Muscle layer of colon (tissue), 2 donors: Measurements from ENCODE around the gene SRP72.
A peak's percentile ranks its signal among the peaks of the same experiment; 100 is the strongest.
"Not testable (repeated sequence)": the region's sequence is repeated elsewhere in the genome, so short reads cannot be mapped to it uniquely, and the experiment has no call there.

Experiments used
- H3K27ac ChIP-seq: one replicate; pipeline ENCODE4 v1.7.0; 2013; ENCODE audit warnings: low read depth, mild to moderate bottlenecking, low read length, moderate library complexity
- H3K27me3 ChIP-seq, 2 donors: one replicate each; pipeline ENCODE4 v1.7.0; 2013; ENCODE audit warnings: low read length in 2 of 2, mild to moderate bottlenecking in 2 of 2; ENCODE audit not compliant: insufficient read depth in 2 of 2, control insufficient read depth in 1 of 2
- H3K36me3 ChIP-seq: one replicate; pipeline ENCODE4 v1.7.0; 2013; ENCODE audit warnings: mild to moderate bottlenecking, low read length; ENCODE audit not compliant: insufficient read depth
- H3K4me1 ChIP-seq: one replicate; pipeline ENCODE4 v1.7.0; 2013; ENCODE audit warnings: mild to moderate bottlenecking, low read length; ENCODE audit not compliant: insufficient read depth
- H3K4me3 ChIP-seq, 2 donors: one replicate each; pipeline ENCODE4 v1.7.0; 2013; ENCODE audit warnings: low read length in 2 of 2, low read depth in 1 of 2, mild to moderate bottlenecking in 1 of 2, moderate library complexity in 1 of 2
- H3K9ac ChIP-seq: one replicate; pipeline ENCODE4 v1.7.0; 2013; ENCODE audit warnings: low read length
- H3K9me3 ChIP-seq: one replicate; pipeline ENCODE4 v1.7.0; 2013; ENCODE audit warnings: mild to moderate bottlenecking, low read length
- donor health status: abdominal sarcoma.
- donor health status: Adenocarcinoma of cecum.

The SRP72 gene

GRCh38 chr4:56438766-56439165, 28.7 kb upstream of the SRP72 start:
- Histone ChIP-seq H3K36me3 (no peaks in the 10 kb centered on the region), H3K4me1 (peaks cover 15% of the 10 kb centered on the region), H3K27me3 (no peaks in the 10 kb centered on the region), H3K27ac (no peak overlapping the region), H3K9me3 (no peaks in the 10 kb centered on the region), H3K9ac (no peak overlapping the region), H3K4me3 (no peak overlapping the region)

- H3K9me3 ChIP-seq = no peaks in the 10 kb centered on the region
- H3K4me3 ChIP-seq = no peak overlapping the region
- peaks cover 8% of the 10 kb centered on the region for H3K4me1 ChIP-seq
- no peaks in the 10 kb centered on the region for H3K27me3 ChIP-seq
- no peak overlapping the region for H3K27ac ChIP-seq
- no peak overlapping the region for H3K9ac ChIP-seq
- no peaks in the 10 kb centered on the region for H3K36me3 ChIP-seq
Observed at GRCh38 chr4:56440983-56441382, 26.4 kb upstream of the SRP72 start.

GRCh38 chr4:56444719-56445118, 22.7 kb upstream of the SRP72 start:
- no peaks in the 10 kb centered on the region for H3K9me3 ChIP-seq
- H3K9ac ChIP-seq = no peak overlapping the region
- H3K4me3 ChIP-seq = no peak overlapping the region
- no peaks in the 10 kb centered on the region for H3K4me1 ChIP-seq
- H3K27me3 ChIP-seq = no peaks in the 10 kb centered on the region
- H3K27ac ChIP-seq = no peak overlapping the region
- peaks cover 4% of the 10 kb centered on the region for H3K36me3 ChIP-seq

- Histone ChIP-seq H3K36me3 (peaks cover 4% of the 10 kb centered on the region), H3K9ac (no peak overlapping the region)
Observed at GRCh38 chr4:56445699-56446098, 21.7 kb upstream of the SRP72 start.

GRCh38 chr4:56448301-56448700, 19.1 kb upstream of the SRP72 start:
- Histone ChIP-seq H3K27ac (no peak overlapping the region), H3K9ac (no peak overlapping the region), H3K9me3 (no peaks in the 10 kb centered on the region), H3K4me3 (no peak overlapping the region), H3K4me1 (no peaks in the 10 kb centered on the region), H3K36me3 (peaks cover 14% of the 10 kb centered on the region), H3K27me3 (no peaks in the 10 kb centered on the region)

More at GRCh38 chr4:56445699-56446098, 21.7 kb upstream of the SRP72 start:
- Histone ChIP-seq H3K4me3 (no peak overlapping the region), H3K9me3 (no peaks in the 10 kb centered on the region), H3K27ac (no peak overlapping the region), H3K4me1 (no peaks in the 10 kb centered on the region), H3K27me3 (no peaks in the 10 kb centered on the region)

GRCh38 chr4:56449475-56449874, 17.9 kb upstream of the SRP72 start:
- H3K9ac ChIP-seq, H3K4me3 ChIP-seq, H3K27ac ChIP-seq, H3K27me3 ChIP-seq, H3K9me3 ChIP-seq, H3K4me1 ChIP-seq: not testable (repeated sequence)
- peaks cover 17% of the 10 kb centered on the region for H3K36me3 ChIP-seq

- Histone ChIP-seq H3K27me3 (no peaks in the 10 kb centered on the region), H3K4me3 (no peak overlapping the region), H3K9ac (no peak overlapping the region), H3K9me3 (no peaks in the 10 kb centered on the region), H3K36me3 (peaks cover 17% of the 10 kb centered on the region), H3K27ac (no peak overlapping the region), H3K4me1 (no peaks in the 10 kb centered on the region)
Observed at GRCh38 chr4:56450342-56450741, 17.1 kb upstream of the SRP72 start.

DNA sequence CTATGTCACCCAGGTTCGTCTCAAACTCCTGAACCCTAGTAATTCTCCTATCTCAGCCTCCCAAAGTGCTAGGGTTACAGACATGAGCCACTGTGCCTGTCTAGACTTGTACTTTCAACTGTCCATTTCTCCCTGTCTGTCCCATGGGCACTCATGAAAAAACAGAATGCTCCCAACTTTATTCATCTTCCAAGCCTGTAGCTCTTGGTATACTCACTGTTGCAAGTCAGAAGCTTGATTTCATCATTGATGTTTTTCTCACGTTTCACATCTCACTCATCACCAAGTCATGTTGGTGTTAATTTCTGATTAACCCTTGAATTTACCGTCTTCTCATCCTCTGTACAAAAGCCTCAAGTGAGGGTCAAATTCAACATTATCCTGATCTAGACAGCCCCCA, 7.3 kb upstream of the SRP72 start:
- Histone ChIP-seq H3K9me3 (no peaks in the 10 kb centered on the region), H3K4me1 (peaks cover 7% of the 10 kb centered on the region), H3K36me3 (peaks cover 20% of the 10 kb centered on the region), H3K9ac (no peak overlapping the region), H3K4me3 (no peak overlapping the region), H3K27me3 (no peaks in the 10 kb centered on the region), H3K27ac (no peak overlapping the region)

GRCh38 chr4:56462157-56462556, 5.3 kb upstream of the SRP72 start:
- no peaks in the 10 kb centered on the region for H3K9me3 ChIP-seq
- peaks cover 20% of the 10 kb centered on the region for H3K36me3 ChIP-seq
- H3K27me3 ChIP-seq = no peaks in the 10 kb centered on the region
- H3K4me3 ChIP-seq = no peak overlapping the region
- H3K27ac ChIP-seq = no peak overlapping the region
- peaks cover 23% of the 10 kb centered on the region for H3K4me1 ChIP-seq
- H3K9ac ChIP-seq = no peak overlapping the region

DNA sequence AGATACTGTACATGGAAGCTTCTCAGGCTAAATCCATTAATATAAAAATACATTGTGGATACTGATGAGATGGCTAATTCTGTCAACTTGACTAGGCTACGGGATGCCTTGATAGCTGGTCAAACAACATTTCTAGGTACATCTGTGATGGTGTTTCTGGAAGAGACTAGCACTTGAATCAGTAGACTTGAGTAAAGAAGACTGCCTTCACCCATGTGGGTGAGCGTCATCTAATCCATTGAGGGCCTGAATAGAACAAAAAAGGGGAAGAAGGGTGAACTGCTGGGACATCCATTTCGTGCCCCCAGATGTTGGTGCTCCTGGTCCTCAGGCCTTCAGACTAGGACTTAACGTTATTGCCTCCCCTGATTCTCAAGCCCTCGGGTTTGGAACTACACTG, 3.7 kb upstream of the SRP72 start:
- H3K27me3 ChIP-seq = no peaks in the 10 kb centered on the region
- H3K4me1 ChIP-seq = peaks cover 29% of the 10 kb centered on the region
- H3K9ac ChIP-seq = no peak overlapping the region
- H3K4me3 ChIP-seq = no peak overlapping the region
- H3K36me3 ChIP-seq = peaks cover 19% of the 10 kb centered on the region
- H3K27ac ChIP-seq = no peak overlapping the region
- no peaks in the 10 kb centered on the region for H3K9me3 ChIP-seq

DNA sequence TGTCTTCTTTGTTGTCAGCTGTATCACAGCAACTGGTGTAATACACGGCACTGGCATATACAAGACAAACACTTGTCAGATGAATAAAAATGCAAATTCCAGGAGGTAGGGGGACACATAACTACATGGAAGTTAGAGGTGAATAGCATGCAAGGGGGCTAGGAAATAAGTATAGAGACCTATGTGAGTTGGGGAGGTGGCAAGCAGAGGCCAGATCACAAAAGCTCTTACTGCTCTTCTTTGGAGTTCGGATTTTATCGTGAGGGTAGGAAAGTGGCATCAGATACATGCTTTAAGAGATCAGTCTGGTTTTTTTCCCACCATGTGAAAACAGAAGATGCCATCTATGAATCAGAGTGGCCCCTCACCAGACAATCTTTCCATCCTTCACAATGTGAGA, 2.8 kb upstream of the SRP72 start:
- H3K4me3 ChIP-seq = no peak overlapping the region

DNA sequence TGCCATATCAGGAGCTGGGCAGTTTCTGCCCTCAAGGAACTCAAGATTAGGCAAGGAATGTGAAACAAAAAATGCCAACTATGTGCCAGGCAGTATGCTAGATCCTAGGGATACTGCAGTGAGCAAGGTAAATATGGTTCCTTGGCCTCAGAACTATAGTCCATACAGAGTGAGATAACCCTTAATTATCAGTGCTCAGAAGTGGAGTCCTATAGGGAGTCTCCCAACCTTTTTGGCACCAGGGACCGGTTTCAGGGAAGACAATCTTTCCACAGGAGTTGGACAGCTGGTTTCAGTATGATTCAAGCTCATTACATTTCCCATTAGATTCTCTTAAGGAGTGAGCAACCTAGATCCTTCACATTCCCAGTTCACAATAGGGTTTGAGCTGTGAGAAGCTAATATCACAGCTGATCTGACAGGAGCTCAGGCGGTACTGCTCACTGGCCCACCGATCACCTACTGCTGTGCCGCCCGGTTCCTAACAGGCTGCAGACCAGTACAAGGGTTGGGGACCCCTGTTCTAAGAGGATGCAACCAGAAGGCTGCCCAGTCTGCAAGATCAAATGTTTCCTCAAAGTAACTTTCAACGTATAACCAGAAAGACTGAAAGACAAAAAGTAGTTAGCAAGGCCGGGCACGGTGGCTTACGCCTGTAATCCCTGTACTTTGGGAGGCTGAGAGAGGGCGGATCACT, 1.7 kb upstream of the SRP72 start:
- Histone ChIP-seq H3K4me1 (peaks cover 35% of the 10 kb centered on the region), H3K27me3 (no peaks in the 10 kb centered on the region), H3K9ac (no peak overlapping the region), H3K36me3 (peaks cover 7% of the 10 kb centered on the region), H3K4me3 (peak overlapping the region in 1 of 2 donors; percentile 96), H3K27ac (no peak overlapping the region), H3K9me3 (no peaks in the 10 kb centered on the region)

More for the DNA sequence above, 2.8 kb upstream of the SRP72 start:
- H3K36me3 ChIP-seq = peaks cover 12% of the 10 kb centered on the region
- H3K9me3 ChIP-seq = no peaks in the 10 kb centered on the region
- no peak overlapping the region for H3K27ac ChIP-seq
- H3K4me1 ChIP-seq = peaks cover 35% of the 10 kb centered on the region
- H3K27me3 ChIP-seq = no peaks in the 10 kb centered on the region
- H3K9ac ChIP-seq = no peak overlapping the region
